K562 (cell line): ENCODE measurements around the gene SMIM30. TPM values are rescaled to one million over a fixed set of nuclear protein-coding genes. Genes with fewer than 3 reads are reported as not detected.
A peak's percentile ranks its signal among the peaks of the same experiment; 100 is the strongest.

ENCODE experiments used
- ATAC-seq: fragments of 200-7000 bp; cut with Tn5 transposase; 3 replicates; pipeline ENCODE4 v1.9.1; 2020; ENCODE audit warnings: moderate library complexity
- BruUV-seq: library from RNA; stranded (reverse); fragments of 400-500 nt; replicated peaks from 2 replicates; lab custom pipeline; 2021; lab: Mats Ljungman, UMichigan
- CTCF ChIA-PET: fragments of 300-600 bp; formaldehyde crosslinking; extraction: SDS; loops from one replicate; lab custom pipeline; 2021; ENCODE audit warnings: low intra/inter-chr PET ratio; lab: Yijun Ruan, JAX
- POLR2A ChIA-PET: fragments of 300-600, 350-650 bp; sonication (Branson Sonifier 250); formaldehyde crosslinking; extraction: SDS; loops from one replicate; lab custom pipeline; 2021; ENCODE audit warnings: antibody characterized with exemption, inconsistent platforms; lab: Yijun Ruan, JAX
- DNase-seq, 4 experiments: peaks; one replicate each; pipeline versions ENCODE4 v3.0.0 to v3.0.0-alpha.2; 2011 to 2018; ENCODE audit warnings: low spot score in 3 of 4, mixed read lengths in 3 of 4; ENCODE audit errors: extremely low read depth in 1 of 4
- FAIRE-seq: peaks from 2 replicates; lab custom pipeline; 2011; peaks lifted over from hg19 to GRCh38; lab: Jason Lieb, UNC
- H2AFZ ChIP-seq: 2 replicates; pipeline ENCODE4 v1.6.0; 2011; ENCODE audit warnings: low read depth, low read length, control low read depth, inconsistent platforms
- H3K27ac ChIP-seq: fragments of 200-600 bp; 3 replicates; pipeline ENCODE4 v1.8.0; 2011; ENCODE audit warnings: low read depth, mild to moderate bottlenecking, control low read depth, inconsistent platforms, low read length, moderate library complexity, mixed read lengths; ENCODE audit errors: extremely low read depth
- H3K27me3 ChIP-seq, 2 experiments: fragments of 300-600 bp in 1 of 2; 2 replicates in 1 of 2; 3 replicates in 1 of 2; pipeline versions ENCODE4 v1.6.0 to v1.8.0; 2011; ENCODE audit warnings: inconsistent platforms in 2 of 2, low read length in 2 of 2, mild to moderate bottlenecking in 1 of 2, mixed read lengths in 1 of 2, moderate library complexity in 1 of 2; ENCODE audit not compliant: control insufficient read depth in 2 of 2, insufficient read depth in 2 of 2
- H3K36me3 ChIP-seq: fragments of 300-600 bp; 3 replicates; pipeline ENCODE4 v1.8.0; 2011; ENCODE audit warnings: mild to moderate bottlenecking, low read length, inconsistent platforms; ENCODE audit not compliant: control insufficient read depth, insufficient read depth
- H3K4me1 ChIP-seq, 2 experiments: fragments of 200-600 bp in 1 of 2; replicated peaks in 1 of 2; 2 replicates in 1 of 2; 3 replicates in 1 of 2; pipeline versions ENCODE4 v1.5.1 to v1.8.0; 2011; ENCODE audit warnings: inconsistent platforms in 2 of 2, low read length in 2 of 2, mild to moderate bottlenecking in 1 of 2, mixed read lengths in 1 of 2, moderate library complexity in 1 of 2; ENCODE audit not compliant: control insufficient read depth in 2 of 2, insufficient read depth in 2 of 2
- H3K4me2 ChIP-seq: 2 replicates; pipeline ENCODE4 v1.6.1; 2011; ENCODE audit warnings: low read length, control low read depth, inconsistent platforms, mixed read lengths; ENCODE audit not compliant: insufficient read depth
- H3K4me3 ChIP-seq: fragments of 200-600 bp; sonication (generic), shearing (Covaris generic); 2 replicates; pipeline ENCODE4 v1.5.1; 2016; ENCODE audit warnings: control low read depth, inconsistent platforms
- H3K79me2 ChIP-seq: fragments of 200-600 bp; 3 replicates; pipeline ENCODE4 v1.8.0; 2011; ENCODE audit warnings: low read length, inconsistent platforms; ENCODE audit not compliant: control insufficient read depth, insufficient read depth
- H3K9ac ChIP-seq, 2 experiments: 2 replicates each; pipeline versions ENCODE4 v1.6.0 to v1.6.1; 2011; ENCODE audit warnings: low read depth in 2 of 2, low read length in 2 of 2, control low read depth in 1 of 2, inconsistent platforms in 1 of 2, mild to moderate bottlenecking in 1 of 2, mixed read lengths in 1 of 2; ENCODE audit not compliant: insufficient read depth in 1 of 2
- H3K9me1 ChIP-seq: one replicate; pipeline ENCODE4 v1.6.0; 2011; ENCODE audit warnings: inconsistent platforms, mild to moderate bottlenecking, low read length, moderate library complexity; ENCODE audit not compliant: control insufficient read depth, insufficient read depth
- H3K9me3 ChIP-seq: replicated peaks from 2 replicates; pipeline ENCODE4 v1.5.1; 2011; ENCODE audit warnings: low read depth, low read length, inconsistent platforms; ENCODE audit not compliant: control insufficient read depth, insufficient read depth
- H4K20me1 ChIP-seq: replicated peaks from 2 replicates; pipeline ENCODE4 v1.6.1; 2011; ENCODE audit warnings: low read length, inconsistent platforms, mixed read lengths; ENCODE audit not compliant: control insufficient read depth, insufficient read depth
- CLOCK ChIP-seq: fragments of 250-450 bp; sonication (Bioruptor Pico); IDR thresholded peaks from 2 replicates; pipeline ENCODE4 v1.4.0; 2020; ENCODE audit warnings: mild to moderate bottlenecking, moderate library complexity, borderline replicate concordance
- GTF2F1 ChIP-seq: IDR thresholded peaks from 2 replicates; pipeline ENCODE4 v1.6.1; 2011; ENCODE audit warnings: low read depth, low read length, improper control_type of control experiment
- HBP1 ChIP-seq: fragments of 450-650 bp; formaldehyde crosslinking; IDR thresholded peaks from 2 replicates; pipeline ENCODE4 v1.4.0; 2022; ENCODE audit warnings: missing genetic modification characterization
- MAFG ChIP-seq: fragments of 450-650 bp; conservative IDR thresholded peaks from 2 replicates; pipeline ENCODE4 v1.6.1; 2016; ENCODE audit warnings: missing genetic modification characterization, missing compliant biosample characterization
- NELFE ChIP-seq: IDR thresholded peaks from 2 replicates; pipeline ENCODE4 v1.6.1; 2011; ENCODE audit warnings: mild to moderate bottlenecking; ENCODE audit not compliant: insufficient read depth, insufficient read length
- PHF21A ChIP-seq: fragments of 450-650 bp; IDR thresholded peaks from 2 replicates; pipeline ENCODE4 v1.6.1; 2017; ENCODE audit warnings: low read depth, borderline replicate concordance
- RBM34 ChIP-seq: fragments of 200-400 bp; formaldehyde crosslinking; IDR thresholded peaks from 2 replicates; pipeline ENCODE4 v1.6.1; 2018; ENCODE audit warnings: low read length, borderline replicate concordance; ENCODE audit not compliant: insufficient read depth
- RFX1 ChIP-seq: fragments of 450-650 bp; IDR thresholded peaks from 2 replicates; pipeline ENCODE4 v1.6.1; 2016; ENCODE audit warnings: mild to moderate bottlenecking, moderate library complexity
- STAT5B ChIP-seq: fragments of 250-450 bp; sonication (Bioruptor Pico); IDR thresholded peaks from 2 replicates; pipeline ENCODE4 v1.8.0; 2021; ENCODE audit warnings: mild to moderate bottlenecking, inconsistent platforms
- TAF1 ChIP-seq: IDR thresholded peaks from 2 replicates; pipeline ENCODE4 v1.6.1; 2011; ENCODE audit warnings: mild to moderate bottlenecking, low read length, moderate library complexity; ENCODE audit not compliant: insufficient read depth, control insufficient read depth, severe bottlenecking; ENCODE audit errors: extremely low read depth
- THRAP3 ChIP-seq: fragments of 450-650 bp; IDR thresholded peaks from 2 replicates; pipeline ENCODE4 v1.6.1; 2016; ENCODE audit warnings: mild to moderate bottlenecking, inconsistent platforms, borderline replicate concordance
- ZKSCAN3 ChIP-seq: fragments of 250-450 bp; sonication (Bioruptor Pico); IDR thresholded peaks from 2 replicates; pipeline ENCODE4 v1.4.0; 2020
- WGBS: fragments of 100-300 bp; shearing (Covaris generic); methylation state at CpG from one replicate; pipeline ENCODE4 v1.1.6; 2016; ENCODE audit warnings: low coverage, mixed read lengths; ENCODE audit not compliant: insufficient coverage; ENCODE audit errors: missing lambda C conversion rate; 5-methylcytosine and 5-hydroxymethylcytosine counted together
- in situ Hi-C: fragments of 300-500 bp; cut with MboI; formaldehyde crosslinking; loops from 4 replicates; pipeline ENCODE4 v1.15.0; 2018; ENCODE audit warnings: inconsistent platforms, mixed read lengths
- intact Hi-C: fragments of 100-400 bp; cut with micrococcal nuclease; formaldehyde crosslinking; loops from 2 replicates; pipeline ENCODE4 v1.14.2; 2022
- polyA plus RNA-seq, 8 experiments: library from polyadenylated mRNA; depleted of rRNA in 4 of 8; stranded (reverse) in 5 of 8; unstranded in 3 of 8; fragments of >200 nt; fragmentation: Nextera tagmentation in 2 of 8; fragmentation: Illumina TruSeq in 1 of 8; extraction: Ambion mirVana in 2 of 8; extraction: Trizol in 1 of 8; gene quantifications; 2 replicates each; pipeline versions ENCODE4 v1.2.1 to v1.2.3, GENCODE V29; 2011 to 2014; ENCODE audit warnings: inconsistent platforms in 1 of 8, missing spikeins in 1 of 8
- total RNA-seq, 7 experiments: library from RNA; depleted of rRNA in 6 of 7; stranded (reverse); fragments of >200 nt in 6 of 7; fragmentation: Illumina TruSeq in 2 of 7; extraction: Trizol in 2 of 7; gene quantifications; 2 replicates each; pipeline versions ENCODE4 v1.2.1 to v1.2.3, GENCODE V29; 2011 to 2021; ENCODE audit warnings: low replicate concordance in 1 of 7

SMIM30 gene
- total and polyA plus RNA-seq, 9 of the 15 experiments (the other 6 are each of a cell fraction or from before 2014, with no cell fraction given): 161 to 891 (median 316) TPM

GRCh38 chr7:113083132-113083815 lies 35.1 kb downstream of the SMIM30 start:
- H3K79me2 ChIP-seq: no peaks in the 10 kb centered on the region
- no peaks in the 10 kb centered on the region for H3K9me3 ChIP-seq
- H3K27me3 ChIP-seq: no peaks in the 10 kb centered on the region
- ATAC-seq: no peak
- no peak overlapping the region for H3K4me3 ChIP-seq
- no peak overlapping the region for H3K9ac ChIP-seq
- H2AFZ ChIP-seq: peak overlapping the region; percentile 80; the same call in 1 of the 2 replicates
- 27% methylated on average over 1 of the region's 1 CpG for WGBS
- CTCF ChIA-PET: no interaction called here
- no peaks in the 10 kb centered on the region for H4K20me1 ChIP-seq
- H3K9me1 ChIP-seq: no peaks in the 10 kb centered on the region
- H3K4me2 ChIP-seq: no peak overlapping the region
- in situ Hi-C loops (no loop called here), intact Hi-C loops (no loop called here)
- no TSS peak for BruUV-seq
- no peak overlapping the region for H3K27ac ChIP-seq
- POLR2A ChIA-PET: interaction anchor here (1.9 kb wide), 1 partner anchor 17 kb away, joined by 4 read pairs; no protein-coding TSS in a partner anchor
- TF ChIP-seq MAFG (tag) (no peak), RFX1 (peak; percentile 41)
- H3K4me1 ChIP-seq: peaks cover 8 to 33% of the 10 kb centered on the region in 2 experiments
- FAIRE-seq: no peak
- no peaks in the 10 kb centered on the region for H3K36me3 ChIP-seq
- DNase-seq: no peak

GRCh38 chr7:113078331-113078730 lies 40.0 kb downstream of the SMIM30 start:
- ATAC-seq: no peak
- no peak overlapping the region for H2AFZ ChIP-seq
- H3K36me3 ChIP-seq: no peaks in the 10 kb centered on the region
- no peak for DNase-seq
- no peak overlapping the region for H3K4me2 ChIP-seq
- ChIA-PET POLR2A (interaction anchor here (1.1 kb wide), 1 partner anchor 35 kb away, joined by 3 read pairs; no protein-coding TSS in a partner anchor), CTCF (no interaction called here)
- FAIRE-seq: no peak
- no peak overlapping the region for H3K27ac ChIP-seq
- in situ Hi-C loops (no loop called here), intact Hi-C loops (no loop called here)
- no peak overlapping the region for H3K9ac ChIP-seq
- H3K27me3 ChIP-seq: no peaks in the 10 kb centered on the region
- H3K4me1 ChIP-seq: no peaks in the 10 kb centered on the region
- H4K20me1 ChIP-seq: no peaks in the 10 kb centered on the region
- no peaks in the 10 kb centered on the region for H3K79me2 ChIP-seq
- no TSS peak for BruUV-seq
- 33% methylated on average over 2 of the region's 2 CpGs for WGBS
- no peaks in the 10 kb centered on the region for H3K9me3 ChIP-seq
- no peaks in the 10 kb centered on the region for H3K9me1 ChIP-seq
- no peak overlapping the region for H3K4me3 ChIP-seq
- TF ChIP-seq PHF21A: no peak
- TF ChIP-seq ZKSCAN3 (CRISPR knock-in tag): no peak
- no peak for TF ChIP-seq RBM34
- no peak for TF ChIP-seq HBP1
- no peak for TF ChIP-seq CLOCK
- TF ChIP-seq GTF2F1: no peak
- no peak for TF ChIP-seq NELFE
- no peak for TF ChIP-seq TAF1
- TF ChIP-seq STAT5B: no peak
- no peak for TF ChIP-seq THRAP3
